ENCODE results near the gene CST7. TPM values are rescaled to one million over a fixed set of nuclear protein-coding genes. Genes with fewer than 3 reads are reported as not detected.
A peak's percentile ranks its signal among the peaks of the same experiment; 100 is the strongest.

The CST7 gene
- total RNA-seq, 2 donors from 2014 or later = not detected

GRCh38 chr20:24992487-24993205, 43.6 kb downstream of the CST7 start, which contains the start of gene APMAP:
APMAP (minus strand) TSS chr20:24992751; CDS start chr20:24992688, 63 bp downstream.
- Mint-ChIP-seq H3K9me3 (no peaks in the 10 kb centered on the region), H3K27ac (peak within 1 kb of the TSS; percentile 92), H3K27me3 (ENCODE audit: insufficient read depth) (peaks cover 16% of the 10 kb centered on the region), H3K4me1 (peaks cover 17% of the 10 kb centered on the region), H3K36me3 (ENCODE audit: low read depth) (no peaks in the 10 kb centered on the region), H3K4me3 (peak within 1 kb of the TSS; percentile 85)
- Histone ChIP-seq H3K27me3 (ENCODE audit: control insufficient read depth, insufficient read depth, low read length, poor library complexity, severe bottlenecking) (peaks cover 15% of the 10 kb centered on the region), H3K27ac (ENCODE audit: low read depth, low read length) (no peak within 1 kb of the TSS), H3K9me3 (ENCODE audit: control insufficient read depth, low read length) (no peaks in the 10 kb centered on the region), H3K9ac (ENCODE audit: extremely low read depth, low read length, poor library complexity, severe bottlenecking) (peak within 1 kb of the TSS; percentile 63), H3K36me3 (ENCODE audit: control insufficient read depth, insufficient read depth, low read length) (peaks cover 5% of the 10 kb centered on the region), H3K4me3 (ENCODE audit: low read length) (peak within 1 kb of the TSS; percentile 93), H3K4me1 (ENCODE audit: control insufficient read depth, insufficient read depth, low read length) (peaks cover 5% of the 10 kb centered on the region)
- no peak for TF ChIP-seq CTCF (conservative IDR thresholded peaks at IDR 0.05)
- whole genome bisulfite sequencing, 2 experiments (ENCODE audit: insufficient coverage in 1 of 2, insufficient read length in 1 of 2) = 1% methylated on average over 43 to 69 of the region's 69 CpGs
- peak; percentile 97 for DNase-seq

DNA sequence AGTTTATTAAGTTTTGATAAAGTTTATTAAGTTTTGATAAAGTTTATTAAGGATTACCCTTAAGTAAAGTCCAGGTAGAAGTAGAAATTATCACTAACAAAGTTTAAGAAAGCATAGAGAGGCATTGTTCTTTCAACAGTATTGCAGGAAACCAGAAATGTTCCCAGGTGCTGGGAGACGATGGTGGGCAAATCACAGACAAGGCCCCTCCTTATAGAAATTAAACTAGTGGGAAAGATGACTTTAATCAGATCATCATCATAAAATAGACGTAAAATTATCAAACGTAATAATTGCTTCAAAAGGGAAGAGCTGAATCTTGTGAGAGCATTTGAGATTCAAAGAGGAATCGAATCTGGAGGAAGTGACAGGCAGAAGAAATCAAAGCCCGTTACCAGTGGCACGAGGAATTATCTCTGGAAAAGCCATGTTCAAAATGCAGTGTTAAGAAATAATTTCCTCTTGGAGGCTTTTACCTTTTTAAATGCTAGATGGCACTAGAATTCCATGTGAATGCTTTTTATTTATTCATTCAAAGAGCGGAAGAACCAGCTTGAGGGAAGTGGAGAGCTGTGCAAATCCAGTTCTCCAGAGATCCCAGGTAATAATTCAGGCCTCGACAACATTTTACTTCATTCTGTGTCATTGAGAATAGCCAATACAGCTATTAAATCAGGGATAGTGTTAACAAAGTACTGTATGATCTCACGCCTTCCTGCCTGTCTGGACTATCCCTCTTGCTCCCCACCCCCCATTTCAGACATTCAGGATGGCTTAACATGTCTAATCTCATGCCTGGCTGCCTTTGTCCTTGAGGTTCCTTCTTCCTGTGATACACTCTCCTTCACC, 44.5 kb downstream of the CST7 start:
- peaks cover 24% of the 10 kb centered on the region for H3K27me3 ChIP-seq (ENCODE audit: control insufficient read depth, insufficient read depth, low read length, poor library complexity, severe bottlenecking)
- DNase-seq = peak; percentile 10
- Mint-ChIP-seq H3K27ac (no peak overlapping the region), H3K4me3 (peak overlapping the region; percentile 85), H3K36me3 (ENCODE audit: low read depth) (no peaks in the 10 kb centered on the region), H3K4me1 (peaks cover 17% of the 10 kb centered on the region), H3K9me3 (no peaks in the 10 kb centered on the region), H3K27me3 (ENCODE audit: insufficient read depth) (peaks cover 24% of the 10 kb centered on the region)
- peaks cover 5% of the 10 kb centered on the region for H3K4me1 ChIP-seq (ENCODE audit: control insufficient read depth, insufficient read depth, low read length)
- H3K4me3 ChIP-seq (ENCODE audit: low read length) = peak overlapping the region; percentile 93
- 91 to 92% methylated on average over 9 of the region's 9 CpGs for WGBS, 2 experiments (ENCODE audit: insufficient coverage in 1 of 2, insufficient read length in 1 of 2)
- no peak for TF ChIP-seq CTCF (conservative IDR thresholded peaks at IDR 0.05)
- peak overlapping the region; percentile 63 for H3K9ac ChIP-seq (ENCODE audit: extremely low read depth, low read length, poor library complexity, severe bottlenecking)
- no peaks in the 10 kb centered on the region for H3K9me3 ChIP-seq (ENCODE audit: control insufficient read depth, low read length)
- H3K27ac ChIP-seq (ENCODE audit: low read depth, low read length) = no peak overlapping the region
- peaks cover 5% of the 10 kb centered on the region for H3K36me3 ChIP-seq (ENCODE audit: control insufficient read depth, insufficient read depth, low read length)

DNA sequence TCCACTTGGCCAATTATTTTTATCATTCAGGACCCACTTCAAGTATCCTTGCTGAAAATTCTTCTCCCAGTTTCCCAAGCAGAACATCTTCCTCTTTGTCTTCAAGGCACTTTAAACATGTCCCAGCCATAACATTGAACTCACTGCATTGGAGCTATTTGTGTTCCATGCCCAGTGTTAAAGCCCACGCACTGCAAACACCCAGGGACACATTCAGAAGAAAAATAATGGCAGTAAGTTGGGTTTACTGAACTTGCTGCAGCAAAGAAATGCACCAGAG, 45.1 kb downstream of the CST7 start:
- H3K27ac Mint-ChIP-seq = no peak overlapping the region
- Histone ChIP-seq H3K9ac (ENCODE audit: extremely low read depth, low read length, poor library complexity, severe bottlenecking) (no peak overlapping the region), H3K27me3 (ENCODE audit: control insufficient read depth, insufficient read depth, low read length, poor library complexity, severe bottlenecking) (peaks cover 30% of the 10 kb centered on the region), H3K9me3 (ENCODE audit: control insufficient read depth, low read length) (no peaks in the 10 kb centered on the region), H3K4me1 (ENCODE audit: control insufficient read depth, insufficient read depth, low read length) (peaks cover 5% of the 10 kb centered on the region), H3K4me3 (ENCODE audit: low read length) (no peak overlapping the region), H3K27ac (ENCODE audit: low read depth, low read length) (no peak overlapping the region), H3K36me3 (ENCODE audit: control insufficient read depth, insufficient read depth, low read length) (peaks cover 4% of the 10 kb centered on the region)
- no peak for TF ChIP-seq CTCF (conservative IDR thresholded peaks at IDR 0.05)
- no peak for DNase-seq
- no peak overlapping the region for H3K4me3 Mint-ChIP-seq
- 94 to 100% methylated on average over 1 of the region's 1 CpG for WGBS, 2 experiments (ENCODE audit: insufficient coverage in 1 of 2, insufficient read length in 1 of 2)
- H3K9me3 Mint-ChIP-seq = no peaks in the 10 kb centered on the region
- peaks cover 17% of the 10 kb centered on the region for H3K4me1 Mint-ChIP-seq
- H3K36me3 Mint-ChIP-seq (ENCODE audit: low read depth) = no peaks in the 10 kb centered on the region
- peaks cover 29% of the 10 kb centered on the region for H3K27me3 Mint-ChIP-seq (ENCODE audit: insufficient read depth)
